Mesenchymal stem cell (in vitro differentiated cells and primary cell): ENCODE results near the gene SORCS1.

ENCODE experiments used
- DNase-seq: peaks from one replicate; pipeline ENCODE4 v3.0.0-alpha.2; 2013
- H2AFZ ChIP-seq: one replicate; pipeline ENCODE4 v1.6.1; 2013; ENCODE audit warnings: low read depth, mild to moderate bottlenecking, control low read depth, inconsistent platforms, low read length, moderate library complexity
- H2AK5ac ChIP-seq: 2 replicates; pipeline ENCODE4 v1.6.1; 2013; ENCODE audit warnings: low read length, moderate library complexity, mild to moderate bottlenecking, inconsistent platforms; ENCODE audit not compliant: severe bottlenecking
- H2BK120ac ChIP-seq: one replicate; pipeline ENCODE4 v1.6.1; 2013; ENCODE audit warnings: low read depth, mild to moderate bottlenecking, inconsistent platforms, low read length, moderate library complexity
- H2BK12ac ChIP-seq, 2 experiments: one replicate each; pipeline ENCODE4 v1.6.1; 2013; ENCODE audit warnings: inconsistent platforms in 2 of 2, low read length in 2 of 2, mild to moderate bottlenecking in 2 of 2, moderate library complexity in 2 of 2, control low read depth in 1 of 2
- H2BK15ac ChIP-seq: one replicate; pipeline ENCODE4 v1.6.1; 2013; ENCODE audit warnings: mild to moderate bottlenecking, low read depth, inconsistent platforms; ENCODE audit not compliant: poor library complexity, severe bottlenecking
- H2BK5ac ChIP-seq: 2 replicates; pipeline ENCODE4 v1.6.1; 2013; ENCODE audit warnings: low read depth, mild to moderate bottlenecking, low read length, control low read depth, inconsistent platforms; ENCODE audit not compliant: poor library complexity, severe bottlenecking
- H3K14ac ChIP-seq, 2 experiments: one replicate each; pipeline ENCODE4 v1.6.1; 2013; ENCODE audit warnings: inconsistent platforms in 2 of 2, low read length in 2 of 2, control low read depth in 1 of 2, mild to moderate bottlenecking in 1 of 2, moderate library complexity in 1 of 2
- H3K18ac ChIP-seq, 2 experiments: one replicate each; pipeline ENCODE4 v1.6.1; 2013; ENCODE audit warnings: inconsistent platforms in 2 of 2, low read length in 2 of 2, control low read depth in 1 of 2, low read depth in 1 of 2, mild to moderate bottlenecking in 1 of 2
- H3K23ac ChIP-seq, 2 experiments: one replicate each; pipeline ENCODE4 v1.6.1; 2013; ENCODE audit warnings: inconsistent platforms in 2 of 2, low read length in 2 of 2, mild to moderate bottlenecking in 2 of 2, moderate library complexity in 2 of 2, control low read depth in 1 of 2
- H3K27ac ChIP-seq: 2 replicates; pipeline ENCODE4 v1.5.1; 2013; ENCODE audit warnings: mild to moderate bottlenecking, moderate library complexity, low read length, control low read depth, inconsistent platforms; ENCODE audit not compliant: poor library complexity, severe bottlenecking
- H3K27me3 ChIP-seq, 2 experiments: 2 replicates each; pipeline versions ENCODE4 v1.6.1 to v1.7.0; 2013; ENCODE audit warnings: low read length in 2 of 2, mild to moderate bottlenecking in 2 of 2, moderate library complexity in 2 of 2, control low read depth in 1 of 2, inconsistent platforms in 1 of 2; ENCODE audit not compliant: control insufficient read depth in 1 of 2, insufficient read depth in 1 of 2
- H3K36me3 ChIP-seq, 2 experiments: 2 replicates each; pipeline versions ENCODE4 v1.6.1 to v1.7.0; 2013; ENCODE audit warnings: low read length in 2 of 2, control low read depth in 1 of 2, inconsistent platforms in 1 of 2, low read depth in 1 of 2, mild to moderate bottlenecking in 1 of 2; ENCODE audit not compliant: insufficient read depth in 2 of 2, control insufficient read depth in 1 of 2
- H3K4ac ChIP-seq, 2 experiments: one replicate each; pipeline ENCODE4 v1.6.1; 2013; ENCODE audit warnings: inconsistent platforms in 2 of 2, low read length in 2 of 2, mild to moderate bottlenecking in 2 of 2, moderate library complexity in 2 of 2, control low read depth in 1 of 2, low read depth in 1 of 2
- H3K4me1 ChIP-seq: 2 replicates; pipeline ENCODE4 v1.6.1; 2013; ENCODE audit warnings: low read depth, low read length, control low read depth; ENCODE audit not compliant: control insufficient read depth, insufficient read depth
- H3K4me2 ChIP-seq: 2 replicates; pipeline ENCODE4 v1.6.1; 2013; ENCODE audit warnings: low read length, mild to moderate bottlenecking, inconsistent platforms; ENCODE audit not compliant: poor library complexity, severe bottlenecking
- H3K4me3 ChIP-seq, 2 experiments: 2 replicates each; pipeline versions ENCODE4 v1.5.1 to v1.7.0; 2013; ENCODE audit warnings: low read length in 2 of 2, mild to moderate bottlenecking in 2 of 2, control low read depth in 1 of 2, low read depth in 1 of 2; ENCODE audit not compliant: insufficient read depth in 1 of 2
- H3K79me1 ChIP-seq: replicated peaks from 2 replicates; pipeline ENCODE4 v1.6.1; 2013; ENCODE audit warnings: mild to moderate bottlenecking, control low read depth, low read length, inconsistent platforms; ENCODE audit not compliant: poor library complexity, severe bottlenecking
- H3K9ac ChIP-seq: 2 replicates; pipeline ENCODE4 v1.7.0; 2013; ENCODE audit warnings: mild to moderate bottlenecking, low read length, moderate library complexity
- H3K9me3 ChIP-seq: 2 replicates; pipeline ENCODE4 v1.7.0; 2013; ENCODE audit warnings: mild to moderate bottlenecking, low read length; ENCODE audit not compliant: control insufficient read depth
- H4K8ac ChIP-seq: one replicate; pipeline ENCODE4 v1.6.1; 2013; ENCODE audit warnings: inconsistent platforms, mild to moderate bottlenecking, low read length, moderate library complexity
- H4K91ac ChIP-seq: one replicate; pipeline ENCODE4 v1.6.1; 2013; ENCODE audit warnings: mild to moderate bottlenecking, low read length, inconsistent platforms
- WGBS: methylation state at CpG from one replicate; pipeline ENCODE4 v1.1.7; 2013; ENCODE audit warnings: mixed read lengths; 5-methylcytosine and 5-hydroxymethylcytosine counted together
- small RNA-seq: library from polyadenylated mRNA; stranded (forward); fragments of <200 nt; extraction: miRNeasy Mini kit (QIAGEN cat#:217004); gene quantifications from one replicate; pipeline ENCODE3, GENCODE V24; 2013; ENCODE audit warnings: low read depth

The SORCS1 gene

GRCh38 chr10:106525835-106526234 is 638.7 kb downstream of the SORCS1 start:
- H3K79me1 ChIP-seq, result no peaks in the 10 kb centered on the region
- no peak overlapping the region for H4K91ac ChIP-seq
- no peak overlapping the region for H3K9ac ChIP-seq
- no peak overlapping the region for H3K4ac ChIP-seq
- H3K4me1 ChIP-seq, result no peaks in the 10 kb centered on the region
- H2BK15ac ChIP-seq, result no peak overlapping the region
- H2BK12ac ChIP-seq, result no peak overlapping the region
- H2BK5ac ChIP-seq, result no peak overlapping the region
- no peak overlapping the region for H3K4me3 ChIP-seq
- no peak overlapping the region for H3K23ac ChIP-seq
- H3K18ac ChIP-seq, result no peak overlapping the region
- no peak overlapping the region for H2AK5ac ChIP-seq
- H3K27ac ChIP-seq, result no peak overlapping the region
- H3K36me3 ChIP-seq, result no peaks in the 10 kb centered on the region
- H3K9me3 ChIP-seq, result peaks cover 4% of the 10 kb centered on the region
- H3K27me3 ChIP-seq, result no peaks in the 10 kb centered on the region
- no peak overlapping the region for H2BK120ac ChIP-seq
- no peak overlapping the region for H2AFZ ChIP-seq
- no peak overlapping the region for H3K14ac ChIP-seq
- no peak for DNase-seq
- no peak overlapping the region for H3K4me2 ChIP-seq
- no peak overlapping the region for H4K8ac ChIP-seq
- WGBS, result 93% methylated on average over 1 of the region's 1 CpG

Small RNA genes lying within 50 kb of the gene (small RNA-seq; reads per million reads assigned to genes)
- gene RNA5SP325, result 0.86 reads per million
